CD4-positive, alpha-beta T cell (primary cell): Measurements from ENCODE around the gene CRTC1. TPM values are rescaled to one million over a fixed set of nuclear protein-coding genes. Genes with fewer than 3 reads are reported as not detected.

ENCODE experiments used
- ATAC-seq: fragments of 200-7000 bp; cut with Tn5 transposase; one replicate; pipeline ENCODE4 v1.10.0; 2022; ENCODE audit warnings: mild to moderate bottlenecking; ENCODE audit not compliant: poor library complexity
- CTCF ChIA-PET: fragments of 350-600 bp; sonication (Branson Sonifier 250); formaldehyde crosslinking; loops from one replicate; lab custom pipeline; 2021; ENCODE audit warnings: antibody characterized with exemption, inconsistent platforms; lab: Charles Lee
- POLR2A ChIA-PET: fragments of 350-600 bp; sonication (Branson Sonifier 250); formaldehyde crosslinking; loops from one replicate; lab custom pipeline; 2021; ENCODE audit warnings: antibody characterized with exemption, inconsistent platforms; lab: Charles Lee
- DNase-seq, 14 experiments: peaks; one replicate each; pipeline ENCODE4 v3.0.0-alpha.2; 2013 to 2020; ENCODE audit warnings: mixed read lengths in 2 of 14
- H3K27ac ChIP-seq, 2 donors: one replicate each; pipeline versions ENCODE4 v1.5.1 to v1.7.0; 2013; ENCODE audit warnings: low read length in 2 of 2, low read depth in 1 of 2, mild to moderate bottlenecking in 1 of 2
- H3K27me3 ChIP-seq, 2 experiments: 1 replicate in 1 of 2; 2 replicates in 1 of 2; pipeline versions ENCODE4 v1.6.1 to v1.7.0; 2013; ENCODE audit warnings: low read length in 2 of 2, control low read depth in 1 of 2, mild to moderate bottlenecking in 1 of 2, moderate library complexity in 1 of 2; ENCODE audit not compliant: insufficient read depth in 2 of 2, control insufficient read depth in 1 of 2
- H3K36me3 ChIP-seq: one replicate; pipeline ENCODE4 v1.6.1; 2013; ENCODE audit warnings: low read length, control low read depth; ENCODE audit not compliant: insufficient read depth
- H3K4me1 ChIP-seq: one replicate; pipeline ENCODE4 v1.6.1; 2013; ENCODE audit warnings: low read length, control low read depth; ENCODE audit not compliant: insufficient read depth
- H3K4me3 ChIP-seq: one replicate; pipeline ENCODE4 v1.5.1; 2013; ENCODE audit warnings: mild to moderate bottlenecking, low read length, moderate library complexity
- H3K9me3 ChIP-seq, 2 experiments: 1 replicate in 1 of 2; 2 replicates in 1 of 2; pipeline versions ENCODE4 v1.6.1 to v1.7.0; 2013; ENCODE audit warnings: low read length in 2 of 2, mild to moderate bottlenecking in 2 of 2, control low read depth in 1 of 2, moderate library complexity in 1 of 2; ENCODE audit not compliant: control insufficient read depth in 1 of 2, insufficient read depth in 1 of 2
- H3K27ac Mint-ChIP-seq: one replicate; pipeline ENCODE4 v1.8.0; 2020; ENCODE audit warnings: mixed read lengths
- H3K27me3 Mint-ChIP-seq: one replicate; pipeline ENCODE4 v1.8.0; 2021; ENCODE audit warnings: mixed read lengths
- H3K36me3 Mint-ChIP-seq: one replicate; pipeline ENCODE4 v1.8.0; 2021; ENCODE audit warnings: low read depth, mixed read lengths
- H3K4me1 Mint-ChIP-seq: one replicate; pipeline ENCODE4 v1.8.0; 2021; ENCODE audit warnings: low read depth, mixed read lengths
- H3K4me3 Mint-ChIP-seq: one replicate; pipeline ENCODE4 v1.8.0; 2020; ENCODE audit warnings: mild to moderate bottlenecking, mixed read lengths
- H3K9me3 Mint-ChIP-seq: one replicate; pipeline ENCODE4 v1.8.0; 2020; ENCODE audit warnings: mixed read lengths
- intact Hi-C, 2 experiments: fragments of 100-400 bp; cut with DNase I in 1 of 2; cut with micrococcal nuclease in 1 of 2; formaldehyde crosslinking; loops; one replicate each; pipeline versions ENCODE4 v1.15.1 to v1.9.0; 2023 to 2025; cut with DNase I, micrococcal nuclease
- total RNA-seq, 174 experiments: library from RNA in 2 of 174; stranded (reverse) in 2 of 174; gene quantifications; one replicate each; pipeline ENCODE4 v1.2.3 and lab custom pipeline; 2021 to 2026
- TF ChIP-seq, protein P1 (sequence below): fragments of 200-600 bp; IDR thresholded peaks from one replicate; pipeline ENCODE4 v1.8.0; 2022; ENCODE audit warnings: antibody characterized with exemption, mild to moderate bottlenecking

Gene CRTC1
- total RNA-seq, 2 experiments from 2014 or later = 11.8 to 12.2 TPM

DNA sequence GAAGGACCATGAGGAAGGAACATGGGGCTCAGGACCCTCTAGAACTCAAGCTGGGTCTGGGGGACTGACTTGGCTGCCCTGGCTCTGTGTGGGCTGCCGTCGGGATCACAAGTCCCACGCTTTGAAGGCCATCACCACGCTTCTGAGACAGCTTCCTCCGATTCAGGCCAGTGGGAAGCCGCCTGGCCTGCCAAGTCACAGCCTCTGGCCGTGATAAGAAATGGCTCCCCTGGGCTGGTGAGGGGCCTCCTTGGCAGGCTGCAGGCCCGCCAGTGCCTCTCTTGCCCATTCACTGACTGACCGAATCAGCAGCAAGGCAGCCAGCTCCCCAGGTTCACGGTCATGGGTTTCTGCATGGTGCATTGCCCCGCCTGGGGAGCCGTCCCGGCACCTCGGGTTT, 58.8 kb downstream of the CRTC1 start:
- Histone ChIP-seq H3K4me1 (no peaks in the 10 kb centered on the region), H3K27ac (no peak overlapping the region), H3K4me3 (no peak overlapping the region), H3K36me3 (no peaks in the 10 kb centered on the region), H3K9me3 (no peaks in the 10 kb centered on the region), H3K27me3 (no peaks in the 10 kb centered on the region)
- Mint-ChIP-seq H3K9me3 (no peaks in the 10 kb centered on the region), H3K27ac (no peak overlapping the region), H3K4me3 (no peak overlapping the region), H3K4me1 (no peaks in the 10 kb centered on the region), H3K27me3 (no peaks in the 10 kb centered on the region), H3K36me3 (no peaks in the 10 kb centered on the region)
- intact Hi-C loops = no loop called here
- POLR2A ChIA-PET = no interaction called here
- no peak for DNase-seq
- ATAC-seq = no peak
- TF ChIP-seq, protein P1, sequence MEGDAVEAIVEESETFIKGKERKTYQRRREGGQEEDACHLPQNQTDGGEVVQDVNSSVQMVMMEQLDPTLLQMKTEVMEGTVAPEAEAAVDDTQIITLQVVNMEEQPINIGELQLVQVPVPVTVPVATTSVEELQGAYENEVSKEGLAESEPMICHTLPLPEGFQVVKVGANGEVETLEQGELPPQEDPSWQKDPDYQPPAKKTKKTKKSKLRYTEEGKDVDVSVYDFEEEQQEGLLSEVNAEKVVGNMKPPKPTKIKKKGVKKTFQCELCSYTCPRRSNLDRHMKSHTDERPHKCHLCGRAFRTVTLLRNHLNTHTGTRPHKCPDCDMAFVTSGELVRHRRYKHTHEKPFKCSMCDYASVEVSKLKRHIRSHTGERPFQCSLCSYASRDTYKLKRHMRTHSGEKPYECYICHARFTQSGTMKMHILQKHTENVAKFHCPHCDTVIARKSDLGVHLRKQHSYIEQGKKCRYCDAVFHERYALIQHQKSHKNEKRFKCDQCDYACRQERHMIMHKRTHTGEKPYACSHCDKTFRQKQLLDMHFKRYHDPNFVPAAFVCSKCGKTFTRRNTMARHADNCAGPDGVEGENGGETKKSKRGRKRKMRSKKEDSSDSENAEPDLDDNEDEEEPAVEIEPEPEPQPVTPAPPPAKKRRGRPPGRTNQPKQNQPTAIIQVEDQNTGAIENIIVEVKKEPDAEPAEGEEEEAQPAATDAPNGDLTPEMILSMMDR = no peak
- CTCF ChIA-PET = no interaction called here

DNA sequence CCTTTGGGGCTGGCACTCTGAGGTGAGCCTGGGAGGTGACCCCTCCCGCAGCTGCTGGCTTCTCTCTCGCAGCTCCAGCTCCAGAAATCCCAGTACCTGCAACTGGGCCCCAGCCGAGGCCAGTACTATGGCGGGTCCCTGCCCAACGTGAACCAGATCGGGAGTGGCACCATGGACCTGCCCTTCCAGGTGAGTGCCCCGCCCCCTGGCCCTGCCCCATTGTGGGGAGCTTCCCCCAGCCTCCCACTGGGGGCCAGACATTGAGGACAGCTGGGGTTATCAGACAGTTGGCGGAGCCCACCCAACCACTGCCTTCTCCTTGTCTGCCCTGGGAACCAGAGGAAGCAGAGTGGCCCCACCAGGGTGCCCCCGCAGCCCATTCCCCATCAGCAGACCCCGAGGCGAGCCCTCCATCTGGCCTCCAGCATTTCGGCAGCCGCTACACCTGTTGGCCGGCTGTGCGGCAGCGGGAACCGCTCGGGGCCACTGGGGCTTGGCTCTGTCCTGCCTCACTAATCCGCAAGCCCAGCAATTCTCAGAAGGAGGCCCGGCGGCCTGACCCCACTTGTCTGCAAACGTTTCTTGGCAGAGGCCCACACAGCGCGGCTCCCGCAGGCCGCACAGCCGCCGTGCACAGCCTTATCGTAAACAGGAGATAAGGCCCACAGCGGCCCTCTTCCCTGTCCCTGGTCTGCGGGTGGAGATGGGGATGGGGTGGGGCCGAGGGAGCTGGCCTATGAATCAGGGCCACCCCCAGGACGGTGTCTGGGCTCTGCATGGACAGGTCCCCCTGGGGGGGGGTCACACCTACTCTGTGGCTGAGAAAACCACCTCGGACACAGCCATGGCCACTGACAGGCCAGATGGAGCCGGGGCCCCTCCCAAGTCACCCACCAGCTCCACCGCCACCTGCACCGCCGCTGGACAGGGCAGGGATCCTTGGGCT, 59.6 kb downstream of the CRTC1 start:
- H3K27me3 ChIP-seq = no peaks in the 10 kb centered on the region
- POLR2A ChIA-PET = no interaction called here
- intact Hi-C loops = no loop called here
- no peak overlapping the region for H3K4me3 ChIP-seq
- no peaks in the 10 kb centered on the region for H3K27me3 Mint-ChIP-seq
- no peaks in the 10 kb centered on the region for H3K36me3 Mint-ChIP-seq
- H3K36me3 ChIP-seq = no peaks in the 10 kb centered on the region
- H3K9me3 ChIP-seq = no peaks in the 10 kb centered on the region
- H3K27ac Mint-ChIP-seq = no peak overlapping the region
- H3K4me1 Mint-ChIP-seq = no peaks in the 10 kb centered on the region
- TF ChIP-seq, protein P1 = no peak
- DNase-seq (no peak), ATAC-seq (no peak)
- H3K27ac ChIP-seq = no peak overlapping the region
- CTCF ChIA-PET = no interaction called here
- H3K9me3 Mint-ChIP-seq = no peaks in the 10 kb centered on the region
- no peak overlapping the region for H3K4me3 Mint-ChIP-seq
- H3K4me1 ChIP-seq = no peaks in the 10 kb centered on the region

- ATAC-seq (no peak), DNase-seq (no peak)
- H3K27ac Mint-ChIP-seq = no peak overlapping the region
- no peaks in the 10 kb centered on the region for H3K36me3 Mint-ChIP-seq
- no peaks in the 10 kb centered on the region for H3K9me3 ChIP-seq
- no peaks in the 10 kb centered on the region for H3K9me3 Mint-ChIP-seq
- ChIA-PET POLR2A (no interaction called here), CTCF (no interaction called here)
- no peaks in the 10 kb centered on the region for H3K27me3 ChIP-seq
- H3K27ac ChIP-seq = no peak overlapping the region
- no peaks in the 10 kb centered on the region for H3K36me3 ChIP-seq
- H3K4me3 Mint-ChIP-seq = no peak overlapping the region
- no peak overlapping the region for H3K4me3 ChIP-seq
- no peaks in the 10 kb centered on the region for H3K4me1 Mint-ChIP-seq
- TF ChIP-seq, protein P1 = no peak
- intact Hi-C loops = no loop called here
- no peaks in the 10 kb centered on the region for H3K4me1 ChIP-seq
- H3K27me3 Mint-ChIP-seq = no peaks in the 10 kb centered on the region
Measured at GRCh38 chr19:18743784-18744418, 60.4 kb downstream of the CRTC1 start.
